Uterus (tissue), 2 donors: ENCODE results near the gene PHC2.

Source experiments
- CTCF ChIP-seq, 4 experiments: fragments of 200-600 bp in 2 of 4; fragments of 450-650 bp in 2 of 4; sonication (generic) in 2 of 4; IDR thresholded peaks; one replicate each; pipeline ENCODE4 v1.5.1; 2016 to 2019; ENCODE audit warnings: antibody characterized with exemption in 4 of 4, mild to moderate bottlenecking in 2 of 4, moderate library complexity in 1 of 4
- POLR2A ChIP-seq, 2 donors: fragments of 450-650 bp; IDR thresholded peaks; one replicate each; pipeline ENCODE4 v1.6.1; 2016; ENCODE audit warnings: antibody characterized with exemption in 2 of 2, mild to moderate bottlenecking in 1 of 2, moderate library complexity in 1 of 2

- TF ChIP-seq POLR2A (IDR thresholded peaks at IDR 0.05) (no peak), CTCF (IDR thresholded peaks at IDR 0.05) (no peak)
These were observed 53.1 kb downstream of the PHC2 start for GRCh38 chr1:33377756-33378155.
